Upper lobe of left lung (tissue), 6 donors: ENCODE data around the gene ZNF853. TPM values are rescaled to one million over a fixed set of nuclear protein-coding genes. Genes with fewer than 3 reads are reported as not detected.

Source experiments
- ATAC-seq, 2 donors: fragments of 200-7000 bp; cut with Tn5 transposase; one replicate each; pipeline ENCODE4 v1.9.1; 2022; ENCODE audit warnings: mild to moderate bottlenecking in 2 of 2, moderate library complexity in 2 of 2; ENCODE audit not compliant: low FRiP score in 2 of 2
- DNase-seq, 2 donors: peaks; one replicate each; pipeline ENCODE4 v3.0.0-alpha.2; 2019 to 2020
- H3K27ac ChIP-seq, 4 donors: fragments of 200-600 bp; sonication (generic); one replicate each; pipeline ENCODE4 v1.5.1; 2016 to 2019
- H3K27me3 ChIP-seq, 4 donors: fragments of 200-600 bp; sonication (generic); one replicate each; pipeline ENCODE4 v1.5.1; 2017 to 2019
- H3K36me3 ChIP-seq, 4 donors: fragments of 200-600 bp; sonication (generic); one replicate each; pipeline ENCODE4 v1.5.1; 2016 to 2019
- H3K4me1 ChIP-seq, 4 donors: fragments of 200-600 bp; sonication (generic); one replicate each; pipeline ENCODE4 v1.5.1; 2018 to 2019
- H3K4me3 ChIP-seq, 4 donors: fragments of 200-600 bp; sonication (generic); one replicate each; pipeline ENCODE4 v1.5.1; 2017 to 2019; ENCODE audit warnings: mild to moderate bottlenecking in 2 of 4, moderate library complexity in 1 of 4
- H3K9me3 ChIP-seq, 4 donors: fragments of 200-600 bp; sonication (generic); one replicate each; pipeline ENCODE4 v1.5.1; 2018 to 2019
- EP300 ChIP-seq, 4 donors: sonication (generic); formaldehyde crosslinking; IDR thresholded peaks; one replicate each; pipeline ENCODE4 v1.5.1; 2017; ENCODE audit warnings: antibody characterized with exemption in 4 of 4, control low read depth in 2 of 4
- POLR2A ChIP-seq, 4 donors: fragments of 450-650 bp; IDR thresholded peaks; one replicate each; pipeline ENCODE4 v1.5.1; 2016 to 2017; ENCODE audit warnings: antibody characterized with exemption in 4 of 4, mild to moderate bottlenecking in 2 of 4
- POLR2AphosphoS5 ChIP-seq, 2 donors: sonication (generic); formaldehyde crosslinking; IDR thresholded peaks; one replicate each; pipeline ENCODE4 v1.5.1; 2017; ENCODE audit warnings: antibody characterized with exemption in 2 of 2
- WGBS, 2 donors: methylation state at CpG; one replicate each; pipeline ENCODE4 v1.1.5; 2017 to 2018; 5-methylcytosine and 5-hydroxymethylcytosine counted together
- total RNA-seq, 6 donors: library from RNA; depleted of rRNA in 4 of 6; stranded (reverse); fragments of >200 nt in 4 of 6; gene quantifications; one replicate each; pipeline versions ENCODE4 v1.1.0 to v1.2.1, GENCODE V29; 2016 to 2021
- TF ChIP-seq, protein P1 (sequence below), 6 experiments: fragments of 450-650 bp in 4 of 6; fragments of 200-600 bp in 2 of 6; sonication (generic) in 2 of 6; IDR thresholded peaks; one replicate each; pipeline ENCODE4 v1.5.1; 2016 to 2019; ENCODE audit warnings: antibody characterized with exemption in 6 of 6
- donor health status: DM: no; HTN: no; CAD: no; lungs with moderate emphysema.
- donor health status: DM: no; HTN: yes; CAD: no; lungs with severe emphysema.

Gene ZNF853
- total RNA-seq, 6 donors from 2014 or later, result 2.9 to 11.9 (median 7.0) TPM

GRCh38 chr7:6643915-6644625, 28.7 kb downstream of the ZNF853 start:
- H3K27ac ChIP-seq, result no peak overlapping the region
- ATAC-seq (no peak), DNase-seq (no peak)
- peaks cover 5 to 19% (median 8%) of the 10 kb centered on the region in 4 donors for H3K4me1 ChIP-seq
- H3K9me3 ChIP-seq, result no peaks in the 10 kb centered on the region
- TF ChIP-seq, protein P1, sequence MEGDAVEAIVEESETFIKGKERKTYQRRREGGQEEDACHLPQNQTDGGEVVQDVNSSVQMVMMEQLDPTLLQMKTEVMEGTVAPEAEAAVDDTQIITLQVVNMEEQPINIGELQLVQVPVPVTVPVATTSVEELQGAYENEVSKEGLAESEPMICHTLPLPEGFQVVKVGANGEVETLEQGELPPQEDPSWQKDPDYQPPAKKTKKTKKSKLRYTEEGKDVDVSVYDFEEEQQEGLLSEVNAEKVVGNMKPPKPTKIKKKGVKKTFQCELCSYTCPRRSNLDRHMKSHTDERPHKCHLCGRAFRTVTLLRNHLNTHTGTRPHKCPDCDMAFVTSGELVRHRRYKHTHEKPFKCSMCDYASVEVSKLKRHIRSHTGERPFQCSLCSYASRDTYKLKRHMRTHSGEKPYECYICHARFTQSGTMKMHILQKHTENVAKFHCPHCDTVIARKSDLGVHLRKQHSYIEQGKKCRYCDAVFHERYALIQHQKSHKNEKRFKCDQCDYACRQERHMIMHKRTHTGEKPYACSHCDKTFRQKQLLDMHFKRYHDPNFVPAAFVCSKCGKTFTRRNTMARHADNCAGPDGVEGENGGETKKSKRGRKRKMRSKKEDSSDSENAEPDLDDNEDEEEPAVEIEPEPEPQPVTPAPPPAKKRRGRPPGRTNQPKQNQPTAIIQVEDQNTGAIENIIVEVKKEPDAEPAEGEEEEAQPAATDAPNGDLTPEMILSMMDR (IDR thresholded peaks at IDR 0.05), result no peak
- no peak for TF ChIP-seq POLR2AphosphoS5 (IDR thresholded peaks at IDR 0.05)
- no peak for TF ChIP-seq POLR2A (IDR thresholded peaks at IDR 0.05)
- TF ChIP-seq EP300 (IDR thresholded peaks at IDR 0.05), result no peak
- peaks cover 8 to 86% (median 68%) of the 10 kb centered on the region in 4 donors for H3K36me3 ChIP-seq
- no peak overlapping the region for H3K4me3 ChIP-seq
- H3K27me3 ChIP-seq, result no peaks in the 10 kb centered on the region
- WGBS, 2 donors, result 97 to 98% methylated on average over 14 to 21 of the region's 21 CpGs

DNA sequence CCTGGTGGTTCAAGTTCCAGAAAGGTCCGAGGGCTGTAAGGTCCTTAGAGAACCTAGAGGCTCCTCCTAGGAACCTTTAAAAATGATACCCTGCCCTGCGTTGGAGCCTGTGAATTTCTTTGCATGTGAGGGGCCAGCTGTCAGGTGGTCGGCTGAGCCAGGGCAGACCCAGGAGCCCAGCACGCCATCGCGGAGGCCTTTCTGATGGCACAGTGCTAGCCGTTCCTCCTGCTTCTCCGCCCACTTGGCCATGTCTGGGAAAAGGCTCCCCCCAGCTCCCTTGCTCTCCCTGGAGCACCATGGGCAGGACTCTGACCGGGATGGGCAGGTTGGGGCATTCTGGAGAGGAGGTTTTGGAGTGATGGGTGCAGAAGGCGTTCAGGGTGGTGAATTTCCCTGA, 29.3 kb downstream of the ZNF853 start:
- H3K4me3 ChIP-seq, result no peak overlapping the region
- WGBS, 2 donors, result 96% methylated on average over 5 to 10 of the region's 10 CpGs
- no peak for ATAC-seq
- DNase-seq, result no peak
- no peaks in the 10 kb centered on the region for H3K9me3 ChIP-seq
- no peak for TF ChIP-seq EP300 (IDR thresholded peaks at IDR 0.05)
- TF ChIP-seq, protein P1 (IDR thresholded peaks at IDR 0.05), result no peak
- no peaks in the 10 kb centered on the region for H3K27me3 ChIP-seq
- peaks cover 8 to 91% (median 74%) of the 10 kb centered on the region in 4 donors for H3K36me3 ChIP-seq
- peaks cover 1 to 13% (median 3%) of the 10 kb centered on the region in 4 donors for H3K4me1 ChIP-seq
- H3K27ac ChIP-seq, result no peak overlapping the region

- peaks cover 0 to 1% (median 0%) of the 10 kb centered on the region in 4 donors for H3K4me1 ChIP-seq
- H3K27ac ChIP-seq, result no peak overlapping the region
- ATAC-seq (no peak), DNase-seq (no peak)
- no peak overlapping the region for H3K4me3 ChIP-seq
- H3K27me3 ChIP-seq, result no peaks in the 10 kb centered on the region
- H3K36me3 ChIP-seq, result peaks cover 8 to 97% (median 85%) of the 10 kb centered on the region in 4 donors
- 78 to 91% methylated on average over 7 of the region's 8 CpGs for WGBS, 2 donors
- no peak for TF ChIP-seq POLR2AphosphoS5 (IDR thresholded peaks at IDR 0.05)
- no peak for TF ChIP-seq EP300 (IDR thresholded peaks at IDR 0.05)
- TF ChIP-seq, protein P1 (IDR thresholded peaks at IDR 0.05), result no peak
- TF ChIP-seq POLR2A (IDR thresholded peaks at IDR 0.05), result no peak
- no peaks in the 10 kb centered on the region for H3K9me3 ChIP-seq
These were observed 31.1 kb downstream of the ZNF853 start for GRCh38 chr7:6646465-6646864.

DNA sequence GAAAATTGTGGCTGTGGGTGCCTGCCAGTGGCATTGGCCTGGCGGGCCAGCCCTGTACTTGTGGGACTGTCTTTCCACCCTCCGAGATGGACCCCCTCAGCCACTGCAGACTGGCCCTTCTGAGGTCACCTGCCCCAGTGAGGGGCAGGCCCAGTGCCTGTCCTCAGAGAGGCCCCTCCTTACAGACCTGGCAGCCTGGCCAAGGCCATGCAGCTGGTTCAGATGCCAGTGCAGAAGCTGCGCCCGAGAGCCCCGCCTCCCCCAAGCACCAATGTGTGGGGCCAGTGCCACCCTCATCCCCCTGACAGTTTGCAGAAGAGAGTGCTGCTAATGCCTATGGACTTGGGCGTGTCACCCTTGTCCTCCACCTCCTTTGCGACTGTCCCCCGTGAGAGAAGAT, 31.7 kb downstream of the ZNF853 start:
- DNase-seq (no peak), ATAC-seq (no peak)
- H3K4me3 ChIP-seq, result no peak overlapping the region
- H3K36me3 ChIP-seq, result peaks cover 8 to 97% (median 84%) of the 10 kb centered on the region in 4 donors
- WGBS, 2 donors, result 84 to 87% methylated on average over 5 to 7 of the region's 8 CpGs
- no peaks in the 10 kb centered on the region for H3K4me1 ChIP-seq
- TF ChIP-seq POLR2AphosphoS5 (IDR thresholded peaks at IDR 0.05), result no peak
- no peak for TF ChIP-seq POLR2A (IDR thresholded peaks at IDR 0.05)
- TF ChIP-seq, protein P1 (IDR thresholded peaks at IDR 0.05), result no peak
- TF ChIP-seq EP300 (IDR thresholded peaks at IDR 0.05), result no peak
- H3K9me3 ChIP-seq, result peaks cover 0 to 4% (median 0%) of the 10 kb centered on the region in 4 donors
- H3K27ac ChIP-seq, result no peak overlapping the region
- H3K27me3 ChIP-seq, result no peaks in the 10 kb centered on the region

- no peak overlapping the region for H3K4me3 ChIP-seq
- peak in 1 of 2 donors; percentile 3 for ATAC-seq
- H3K36me3 ChIP-seq, result peaks cover 12 to 97% (median 84%) of the 10 kb centered on the region in 4 donors
- TF ChIP-seq EP300 (IDR thresholded peaks at IDR 0.05) (no peak), POLR2AphosphoS5 (IDR thresholded peaks at IDR 0.05) (no peak), POLR2A (IDR thresholded peaks at IDR 0.05) (no peak)
- TF ChIP-seq, protein P1 (IDR thresholded peaks at IDR 0.05), result no peak
- no peak for DNase-seq
- H3K27ac ChIP-seq, result no peak overlapping the region
- no peaks in the 10 kb centered on the region for H3K27me3 ChIP-seq
- H3K9me3 ChIP-seq, result peaks cover 0 to 8% (median 0%) of the 10 kb centered on the region in 4 donors
- 91 to 93% methylated on average over 9 to 12 of the region's 14 CpGs for WGBS, 2 donors
- no peaks in the 10 kb centered on the region for H3K4me1 ChIP-seq
These were observed 32.1 kb downstream of the ZNF853 start for GRCh38 chr7:6647541-6647940.
